ENCODE data around the gene ADARB2.
"Not testable (repeated sequence)": the region's sequence is repeated elsewhere in the genome, so short reads cannot be mapped to it uniquely, and the experiment has no call there.

The ADARB2 gene

GRCh38 chr10:1401071-1401965 lies 336.0 kb downstream of the ADARB2 start:
- Histone ChIP-seq H3K4me3 (ENCODE audit: low read depth in 1 of 2, low read length in 1 of 2) (no peak overlapping the region), H3K27ac (no peak overlapping the region), H3K4me1 (ENCODE audit: control insufficient read depth in 1 of 2, insufficient read depth in 1 of 2, low read depth in 1 of 2, low read length in 1 of 2) (no peaks in the 10 kb centered on the region), H3K9me3 (no peaks in the 10 kb centered on the region), H3K36me3 (no peaks in the 10 kb centered on the region), H3K27me3 (no peaks in the 10 kb centered on the region)
- TF ChIP-seq CTCF (IDR thresholded peaks at IDR 0.05), result no peak

GRCh38 chr10:1400101-1401070 lies 336.9 kb downstream of the ADARB2 start:
- no peaks in the 10 kb centered on the region for H3K9me3 ChIP-seq
- TF ChIP-seq CTCF (IDR thresholded peaks at IDR 0.05), result no peak
- no peaks in the 10 kb centered on the region for H3K4me1 ChIP-seq (ENCODE audit: control insufficient read depth in 1 of 2, insufficient read depth in 1 of 2, low read depth in 1 of 2, low read length in 1 of 2)
- no peaks in the 10 kb centered on the region for H3K27me3 ChIP-seq
- H3K4me3 ChIP-seq (ENCODE audit: low read depth in 1 of 2, low read length in 1 of 2), result no peak overlapping the region
- no peak overlapping the region for H3K27ac ChIP-seq
- H3K36me3 ChIP-seq, result no peaks in the 10 kb centered on the region

GRCh38 chr10:1399431-1400100 lies 337.8 kb downstream of the ADARB2 start:
- no peak overlapping the region for H3K4me3 ChIP-seq (ENCODE audit: low read depth in 1 of 2, low read length in 1 of 2)
- H3K36me3 ChIP-seq, result no peaks in the 10 kb centered on the region
- H3K9me3 ChIP-seq, result no peaks in the 10 kb centered on the region
- no peaks in the 10 kb centered on the region for H3K4me1 ChIP-seq (ENCODE audit: control insufficient read depth in 1 of 2, insufficient read depth in 1 of 2, low read depth in 1 of 2, low read length in 1 of 2)
- TF ChIP-seq CTCF (IDR thresholded peaks at IDR 0.05), result no peak
- no peak overlapping the region for H3K27ac ChIP-seq
- H3K27me3 ChIP-seq, result no peaks in the 10 kb centered on the region

GRCh38 chr10:1398626-1399410 lies 338.5 kb downstream of the ADARB2 start:
- Histone ChIP-seq H3K4me3 (ENCODE audit: low read depth in 1 of 2, low read length in 1 of 2) (no peak overlapping the region), H3K27me3 (no peaks in the 10 kb centered on the region), H3K27ac (no peak overlapping the region), H3K9me3 (no peaks in the 10 kb centered on the region), H3K36me3 (no peaks in the 10 kb centered on the region), H3K4me1 (ENCODE audit: control insufficient read depth in 1 of 2, insufficient read depth in 1 of 2, low read depth in 1 of 2, low read length in 1 of 2) (no peaks in the 10 kb centered on the region)
- TF ChIP-seq CTCF (IDR thresholded peaks at IDR 0.05), result no peak

- H3K36me3 ChIP-seq; H3K4me1 ChIP-seq (ENCODE audit: control insufficient read depth in 1 of 2, insufficient read depth in 1 of 2, low read depth in 1 of 2, low read length in 1 of 2); H3K27ac ChIP-seq; H3K4me3 ChIP-seq (ENCODE audit: low read depth in 1 of 2, low read length in 1 of 2); H3K27me3 ChIP-seq; H3K9me3 ChIP-seq: not testable (repeated sequence)
Observed at GRCh38 chr10:1398116-1398515, 339.2 kb downstream of the ADARB2 start.
